DOHH2 (cell line): ENCODE data around the gene CENPU.

Experiments used
- H3F3A ChIP-seq: fragments of 200-600 bp; sonication (generic), shearing (Covaris generic); 2 replicates; pipeline ENCODE4 v1.6.0; 2016; ENCODE audit warnings: antibody characterized with exemption, mild to moderate bottlenecking; ENCODE audit not compliant: control insufficient read depth, insufficient read depth
- H3K27ac ChIP-seq: fragments of 200-600 bp; sonication (generic); 2 replicates; pipeline ENCODE4 v1.5.1; 2014; ENCODE audit warnings: low read depth, mild to moderate bottlenecking, low read length, moderate library complexity
- H3K27me3 ChIP-seq: fragments of 200-600 bp; sonication (generic); 2 replicates; pipeline ENCODE4 v1.6.1; 2014; ENCODE audit warnings: mild to moderate bottlenecking, low read length, mixed read lengths; ENCODE audit not compliant: control insufficient read depth
- H3K36me3 ChIP-seq: fragments of 200-600 bp; sonication (generic); 2 replicates; pipeline ENCODE4 v1.6.1; 2014; ENCODE audit warnings: mild to moderate bottlenecking, low read length, moderate library complexity, mixed read lengths; ENCODE audit not compliant: control insufficient read depth
- H3K4me1 ChIP-seq: fragments of 200-600 bp; sonication (generic); 2 replicates; pipeline ENCODE4 v1.6.1; 2014; ENCODE audit warnings: mild to moderate bottlenecking, low read length, mixed read lengths; ENCODE audit not compliant: control insufficient read depth
- H3K4me2 ChIP-seq: fragments of 200-600 bp; sonication (generic); 2 replicates; pipeline ENCODE4 v1.6.0; 2014; ENCODE audit warnings: mild to moderate bottlenecking, low read length, moderate library complexity
- H3K4me3 ChIP-seq: fragments of 200-600 bp; sonication (generic); 2 replicates; pipeline ENCODE4 v1.5.1; 2014; ENCODE audit warnings: mild to moderate bottlenecking, low read length, mixed read lengths
- H3K79me2 ChIP-seq: fragments of 200-600 bp; sonication (generic); 2 replicates; pipeline ENCODE4 v1.6.1; 2014; ENCODE audit warnings: mild to moderate bottlenecking, low read length, mixed read lengths; ENCODE audit not compliant: control insufficient read depth
- H3K9me2 ChIP-seq: fragments of 200-600 bp; sonication (generic); replicated peaks from 2 replicates; pipeline ENCODE4 v1.6.1; 2014; ENCODE audit warnings: mild to moderate bottlenecking, low read length, mixed read lengths; ENCODE audit not compliant: control insufficient read depth
- H3K9me3 ChIP-seq: fragments of 200-600 bp; sonication (generic); 2 replicates; pipeline ENCODE4 v1.6.1; 2014; ENCODE audit warnings: antibody characterized with exemption, low read length, mixed read lengths; ENCODE audit not compliant: control insufficient read depth, insufficient read depth
- H4K20me1 ChIP-seq: fragments of 200-600 bp; sonication (generic); 2 replicates; pipeline ENCODE4 v1.6.0; 2014; ENCODE audit warnings: low read depth, mild to moderate bottlenecking, antibody characterized with exemption, low read length, moderate library complexity; ENCODE audit not compliant: control insufficient read depth, insufficient read depth
- EZH2phosphoT487 ChIP-seq: fragments of 200-600 bp; sonication (generic); IDR thresholded peaks from 2 replicates; pipeline ENCODE4 v1.6.1; 2017; ENCODE audit warnings: borderline replicate concordance, mild to moderate bottlenecking, antibody characterized with exemption, low read length, moderate library complexity, mixed read lengths
- TF ChIP-seq, protein P1 (sequence below): fragments of 200-600 bp; sonication (generic); IDR thresholded peaks from one replicate; pipeline ENCODE4 v1.5.1; 2014; ENCODE audit warnings: antibody characterized with exemption, mild to moderate bottlenecking, low read depth, low read length; ENCODE audit not compliant: poor library complexity, severe bottlenecking

CENPU gene

DNA sequence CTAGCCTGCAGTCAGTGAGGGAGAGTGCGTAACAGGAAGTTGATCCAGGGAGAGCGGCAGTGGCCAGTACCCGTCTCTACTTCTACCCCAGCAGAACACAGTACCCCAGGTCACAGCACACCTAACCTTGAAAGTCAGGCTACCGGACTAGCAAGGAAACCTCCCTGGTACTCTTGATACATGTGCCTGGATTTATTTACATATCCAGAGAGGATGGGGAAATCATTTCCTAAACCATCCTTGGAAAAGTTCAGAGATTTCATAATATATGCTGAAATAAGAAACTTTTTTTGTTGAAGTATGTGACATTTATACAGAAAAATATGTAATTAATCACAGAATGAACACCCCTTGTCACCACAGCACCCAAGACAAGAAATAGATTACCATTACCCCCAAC lies 59.9 kb downstream of the CENPU start:
- Histone ChIP-seq H3K27ac (no peak overlapping the region), H3F3A (0 out of 2 replicates have a peak, but pooled peaks cover 2% of the 10 kb centered on the region), H3K4me3 (no peak overlapping the region), H4K20me1 (no peaks in the 10 kb centered on the region), H3K9me3 (no peaks in the 10 kb centered on the region), H3K4me2 (no peak overlapping the region), H3K27me3 (no peaks in the 10 kb centered on the region), H3K79me2 (no peaks in the 10 kb centered on the region), H3K4me1 (no peaks in the 10 kb centered on the region), H3K9me2 (no peaks in the 10 kb centered on the region), H3K36me3 (peaks cover 22% of the 10 kb centered on the region)
- no peak for TF ChIP-seq EZH2phosphoT487
- TF ChIP-seq, protein P1, sequence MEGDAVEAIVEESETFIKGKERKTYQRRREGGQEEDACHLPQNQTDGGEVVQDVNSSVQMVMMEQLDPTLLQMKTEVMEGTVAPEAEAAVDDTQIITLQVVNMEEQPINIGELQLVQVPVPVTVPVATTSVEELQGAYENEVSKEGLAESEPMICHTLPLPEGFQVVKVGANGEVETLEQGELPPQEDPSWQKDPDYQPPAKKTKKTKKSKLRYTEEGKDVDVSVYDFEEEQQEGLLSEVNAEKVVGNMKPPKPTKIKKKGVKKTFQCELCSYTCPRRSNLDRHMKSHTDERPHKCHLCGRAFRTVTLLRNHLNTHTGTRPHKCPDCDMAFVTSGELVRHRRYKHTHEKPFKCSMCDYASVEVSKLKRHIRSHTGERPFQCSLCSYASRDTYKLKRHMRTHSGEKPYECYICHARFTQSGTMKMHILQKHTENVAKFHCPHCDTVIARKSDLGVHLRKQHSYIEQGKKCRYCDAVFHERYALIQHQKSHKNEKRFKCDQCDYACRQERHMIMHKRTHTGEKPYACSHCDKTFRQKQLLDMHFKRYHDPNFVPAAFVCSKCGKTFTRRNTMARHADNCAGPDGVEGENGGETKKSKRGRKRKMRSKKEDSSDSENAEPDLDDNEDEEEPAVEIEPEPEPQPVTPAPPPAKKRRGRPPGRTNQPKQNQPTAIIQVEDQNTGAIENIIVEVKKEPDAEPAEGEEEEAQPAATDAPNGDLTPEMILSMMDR = no peak

- peaks cover 32% of the 10 kb centered on the region for H3K36me3 ChIP-seq
- H3F3A ChIP-seq = 0 out of 2 replicates have a peak, but pooled peaks cover 2% of the 10 kb centered on the region
- H3K27ac ChIP-seq = no peak overlapping the region
- H3K27me3 ChIP-seq = no peaks in the 10 kb centered on the region
- H3K4me2 ChIP-seq = no peak overlapping the region
- H3K4me3 ChIP-seq = no peak overlapping the region
- peaks cover 8% of the 10 kb centered on the region for H3K4me1 ChIP-seq
- no peaks in the 10 kb centered on the region for H3K9me2 ChIP-seq
- H3K9me3 ChIP-seq = no peaks in the 10 kb centered on the region
- H4K20me1 ChIP-seq = no peaks in the 10 kb centered on the region
- no peaks in the 10 kb centered on the region for H3K79me2 ChIP-seq
- TF ChIP-seq EZH2phosphoT487 = no peak
- TF ChIP-seq, protein P1 = no peak
These were observed 61.2 kb downstream of the CENPU start for GRCh38 chr4:184672741-184673140.

DNA sequence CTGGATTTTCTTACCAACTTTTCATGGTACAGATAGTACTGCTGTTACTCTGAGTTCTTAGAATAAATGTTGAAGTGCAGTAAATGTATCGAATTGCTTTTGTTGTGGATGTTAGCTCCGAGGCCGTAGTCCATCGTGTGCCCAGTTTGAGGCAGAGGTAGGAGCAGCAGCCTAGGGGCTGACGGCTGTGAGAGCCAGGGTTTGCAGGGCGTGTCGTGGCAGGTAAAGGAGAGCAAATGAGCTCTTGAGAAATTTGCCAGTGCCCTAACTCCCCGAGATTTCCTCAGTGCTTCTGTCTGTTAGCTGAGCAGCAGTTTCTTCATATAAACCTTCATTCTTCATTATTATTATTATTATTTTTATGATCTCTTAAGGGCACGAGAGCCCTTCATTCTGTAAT lies 62.8 kb downstream of the CENPU start:
- H3K27me3 ChIP-seq = no peaks in the 10 kb centered on the region
- H3K79me2 ChIP-seq = no peaks in the 10 kb centered on the region
- H3K27ac ChIP-seq = no peak overlapping the region
- no peak for TF ChIP-seq EZH2phosphoT487
- TF ChIP-seq, protein P1 = no peak
- no peak overlapping the region for H3K4me2 ChIP-seq
- H3K9me2 ChIP-seq = no peaks in the 10 kb centered on the region
- peaks cover 8% of the 10 kb centered on the region for H3K4me1 ChIP-seq
- peaks cover 44% of the 10 kb centered on the region for H3K36me3 ChIP-seq
- no peaks in the 10 kb centered on the region for H4K20me1 ChIP-seq
- H3F3A ChIP-seq = no peaks in the 10 kb centered on the region
- H3K4me3 ChIP-seq = no peak overlapping the region
- H3K9me3 ChIP-seq = no peaks in the 10 kb centered on the region
